Stimulated activated CD8-positive, alpha-beta memory T cell treated with anti-CD3 and anti-CD28 coated beads, Interleukin-4, amount 100 ng/mL, for 1 hour (primary cell): ENCODE results near the gene IGFBP4.

Source experiments
- DNase-seq, 2 donors: peaks; one replicate each; pipeline ENCODE4 v3.0.0-alpha.2; 2020; ENCODE audit warnings: low read depth in 2 of 2, low spot score in 1 of 2

The IGFBP4 gene

DNA sequence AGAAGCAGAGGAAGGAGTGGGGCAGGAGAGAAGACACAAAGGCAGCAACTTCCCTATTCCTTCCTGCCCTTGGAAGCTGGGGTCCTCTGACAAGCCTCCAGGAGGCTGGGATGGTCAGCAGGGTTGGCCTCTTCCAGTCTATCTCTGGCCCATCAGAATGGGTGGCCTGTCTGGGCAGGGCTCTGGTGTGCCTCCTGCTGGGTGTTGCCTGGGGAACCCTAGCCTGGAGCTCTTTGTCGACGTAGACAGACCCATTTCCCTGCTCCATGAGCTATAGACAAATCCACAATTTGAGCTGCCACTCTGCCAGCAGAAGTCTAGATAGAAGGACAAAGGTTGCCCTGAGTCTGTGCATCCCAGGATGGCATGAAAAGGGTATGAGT lies 11.4 kb downstream of the IGFBP4 start:
- no peak for DNase-seq

- DNase-seq, result no peak
Measured at GRCh38 chr17:40456396-40456951, 13.2 kb downstream of the IGFBP4 start.

DNA sequence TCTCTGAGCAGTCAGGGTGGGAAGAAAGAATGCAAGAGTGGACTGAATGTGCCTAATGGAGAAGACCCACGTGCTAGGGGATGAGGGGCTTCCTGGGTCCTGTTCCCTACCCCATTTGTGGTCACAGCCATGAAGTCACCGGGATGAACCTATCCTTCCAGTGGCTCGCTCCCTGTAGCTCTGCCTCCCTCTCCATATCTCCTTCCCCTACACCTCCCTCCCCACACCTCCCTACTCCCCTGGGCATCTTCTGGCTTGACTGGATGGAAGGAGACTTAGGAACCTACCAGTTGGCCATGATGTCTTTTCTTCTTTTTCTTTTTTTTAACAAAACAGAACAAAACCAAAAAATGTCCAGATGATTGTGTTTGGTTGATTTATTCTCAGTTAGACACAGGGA lies 14.1 kb downstream of the IGFBP4 start:
- no peak for DNase-seq

DNA sequence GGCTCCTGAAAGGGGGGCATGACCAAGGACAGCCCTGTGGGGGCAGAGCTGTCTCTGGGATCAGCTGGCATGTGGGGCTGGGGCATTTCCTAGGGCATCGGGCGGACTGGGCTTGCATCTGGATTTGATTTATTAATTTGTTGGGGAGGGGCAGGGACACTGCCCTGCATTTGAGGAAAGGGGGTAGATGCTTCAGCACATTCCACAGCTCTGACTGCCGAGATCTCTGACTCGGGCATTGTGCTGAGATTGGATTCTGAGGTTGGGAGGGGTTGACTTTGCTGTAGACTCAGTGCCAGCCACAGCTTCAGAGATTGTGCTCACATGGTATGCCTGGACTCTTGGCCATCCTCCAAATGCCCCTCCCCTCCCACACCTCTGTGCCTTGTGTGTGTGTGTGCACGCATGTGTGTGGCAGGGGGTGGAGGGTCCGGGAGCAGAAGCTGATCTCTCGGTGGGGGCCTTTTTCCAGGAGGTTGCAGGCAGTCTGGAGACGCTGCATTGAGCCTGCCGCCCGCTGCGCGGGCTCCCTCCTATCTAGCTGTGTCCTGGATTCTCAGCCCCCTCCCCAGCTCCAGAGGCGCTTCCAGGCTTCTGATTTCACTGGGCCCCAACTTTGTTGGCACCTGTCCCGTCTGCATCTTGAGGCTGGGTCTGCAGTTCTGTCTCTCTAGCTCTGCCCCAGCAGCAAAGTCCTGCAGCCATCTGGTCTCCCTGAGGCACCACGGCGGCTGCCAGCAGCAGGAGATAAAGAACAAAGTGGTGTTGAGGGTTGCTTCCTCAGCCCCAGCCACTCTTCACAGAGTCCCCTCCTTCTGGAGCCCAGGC lies 14.9 kb downstream of the IGFBP4 start:
- DNase-seq, result no peak

DNA sequence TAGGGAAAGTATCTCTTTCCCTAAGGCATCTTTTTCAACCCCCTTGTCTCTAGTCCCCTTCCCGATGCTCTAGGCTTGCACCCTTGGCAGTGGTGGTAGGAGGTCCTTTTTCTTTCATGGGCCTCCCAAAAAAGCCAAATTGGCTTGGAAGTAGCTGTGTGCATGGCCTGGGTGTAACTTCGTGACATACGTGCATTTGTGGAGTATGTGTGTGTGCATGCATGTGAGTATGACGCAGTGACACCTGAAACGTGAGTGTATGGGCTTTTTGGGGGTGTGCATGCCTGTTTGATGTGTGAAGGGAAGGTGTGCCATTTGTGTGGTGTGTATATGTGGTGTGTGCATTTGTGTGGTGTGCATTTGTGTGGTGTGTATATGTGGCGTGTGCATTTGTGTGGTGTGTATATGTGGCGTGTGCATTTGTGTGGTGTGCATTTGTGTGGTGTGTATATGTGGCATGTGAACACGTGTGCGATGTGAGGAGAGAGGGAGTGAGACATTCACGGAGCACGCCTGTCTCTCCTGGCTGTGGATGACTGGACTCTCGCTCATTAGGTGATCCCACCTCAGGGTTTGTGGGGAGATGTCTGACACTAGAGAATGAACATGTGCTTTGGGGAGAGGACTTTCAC lies 15.7 kb downstream of the IGFBP4 start:
- no peak for DNase-seq

DNA sequence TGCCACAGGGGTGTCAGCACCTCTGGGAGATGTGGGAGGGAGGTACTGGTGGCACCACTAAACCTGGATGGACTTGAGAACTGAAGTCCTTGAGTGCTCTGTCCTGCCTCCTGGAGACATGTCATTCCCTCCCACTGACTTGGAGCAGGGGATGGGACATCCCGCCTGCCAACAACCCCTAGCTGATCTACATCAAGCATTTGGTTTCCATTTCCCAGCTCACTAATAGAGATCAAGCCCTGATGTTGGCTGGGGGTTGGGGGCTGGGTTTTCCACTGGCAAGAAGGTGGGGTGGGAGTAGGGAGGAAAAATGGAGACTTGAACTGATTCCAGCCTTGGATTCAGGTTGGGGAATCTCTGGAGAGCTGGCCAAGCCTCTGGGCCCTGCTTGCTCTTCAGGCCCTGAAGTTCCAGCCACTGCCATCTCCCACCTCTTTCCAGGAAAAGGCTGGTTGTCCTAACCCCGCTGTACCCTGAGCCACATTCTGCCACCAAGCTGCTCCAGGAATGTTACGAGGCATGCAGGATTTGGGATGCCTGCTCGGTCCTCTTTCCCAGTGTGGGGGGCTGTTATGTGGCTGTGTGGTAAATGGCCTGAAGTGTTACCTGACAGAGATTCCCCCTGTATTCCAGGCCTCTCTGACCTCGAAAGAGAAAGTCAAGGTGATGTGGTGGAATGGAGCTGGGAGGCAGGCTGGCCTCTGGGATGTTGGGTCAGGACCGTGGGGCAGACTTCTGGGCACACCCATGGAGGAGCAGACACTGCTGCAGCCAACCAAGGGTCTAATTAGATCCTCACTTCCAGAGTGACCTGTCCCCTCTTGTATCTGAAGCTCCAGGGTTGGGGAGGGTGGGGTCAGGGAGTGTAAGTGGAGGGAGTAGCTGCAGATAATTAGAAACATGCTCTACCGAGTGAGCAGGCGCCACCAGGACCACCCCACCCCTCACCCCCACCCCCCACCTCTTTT lies 16.7 kb downstream of the IGFBP4 start:
- no peak for DNase-seq

DNA sequence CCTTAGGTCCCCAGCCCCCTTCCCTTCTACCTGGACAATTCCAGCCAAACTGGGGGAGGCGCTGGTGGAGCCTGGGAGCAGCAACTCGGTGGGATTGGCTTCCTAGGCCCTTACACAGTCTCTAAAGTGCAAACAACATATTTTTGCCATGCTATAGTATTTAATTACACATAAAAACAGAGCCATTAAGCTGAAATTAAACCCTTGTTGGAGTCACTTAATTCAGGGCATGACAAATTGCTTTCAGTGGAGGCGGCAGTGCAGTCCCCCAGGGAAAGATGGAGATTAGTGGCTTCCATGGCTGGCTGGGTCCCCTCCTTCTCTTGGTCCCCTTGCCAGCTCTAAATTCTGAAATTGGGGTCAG lies 17.3 kb downstream of the IGFBP4 start:
- no peak for DNase-seq

DNA sequence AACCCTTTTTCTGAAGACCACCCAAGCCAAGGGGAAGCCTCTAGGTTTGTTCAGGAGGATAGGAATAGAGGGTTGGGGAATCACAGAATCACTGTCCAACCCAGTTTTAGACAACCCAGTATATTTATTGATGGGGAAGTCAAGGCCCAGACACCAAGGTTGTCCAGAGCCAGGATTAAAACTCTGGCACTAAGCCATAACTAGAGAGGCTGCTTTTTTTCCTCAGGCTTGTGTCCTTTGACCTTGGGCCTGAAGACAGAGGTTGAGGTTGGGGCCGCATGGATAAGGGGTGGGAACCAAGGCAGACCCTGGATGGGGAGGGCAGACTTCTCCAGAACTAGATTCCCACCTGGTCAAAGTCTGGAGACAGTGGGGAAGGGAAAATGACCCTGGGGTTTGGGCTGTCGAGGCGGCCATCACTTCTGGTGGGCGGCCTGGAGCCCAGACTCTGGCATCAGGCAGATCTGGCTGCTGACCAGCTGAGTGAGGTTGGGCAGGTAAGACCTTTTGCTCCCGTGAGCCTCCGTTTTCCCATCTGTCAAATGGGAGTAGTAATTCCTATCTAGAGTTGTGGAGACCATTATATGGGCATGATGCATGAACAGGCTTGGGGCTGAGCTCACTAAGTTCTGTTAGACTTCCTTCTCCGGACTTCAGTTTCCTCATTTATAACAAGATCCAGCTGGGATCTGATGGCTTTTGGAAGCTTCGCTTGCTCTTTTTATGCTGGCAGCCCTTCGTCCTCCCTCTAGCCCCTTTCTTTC lies 17.9 kb downstream of the IGFBP4 start:
- no peak for DNase-seq

DNA sequence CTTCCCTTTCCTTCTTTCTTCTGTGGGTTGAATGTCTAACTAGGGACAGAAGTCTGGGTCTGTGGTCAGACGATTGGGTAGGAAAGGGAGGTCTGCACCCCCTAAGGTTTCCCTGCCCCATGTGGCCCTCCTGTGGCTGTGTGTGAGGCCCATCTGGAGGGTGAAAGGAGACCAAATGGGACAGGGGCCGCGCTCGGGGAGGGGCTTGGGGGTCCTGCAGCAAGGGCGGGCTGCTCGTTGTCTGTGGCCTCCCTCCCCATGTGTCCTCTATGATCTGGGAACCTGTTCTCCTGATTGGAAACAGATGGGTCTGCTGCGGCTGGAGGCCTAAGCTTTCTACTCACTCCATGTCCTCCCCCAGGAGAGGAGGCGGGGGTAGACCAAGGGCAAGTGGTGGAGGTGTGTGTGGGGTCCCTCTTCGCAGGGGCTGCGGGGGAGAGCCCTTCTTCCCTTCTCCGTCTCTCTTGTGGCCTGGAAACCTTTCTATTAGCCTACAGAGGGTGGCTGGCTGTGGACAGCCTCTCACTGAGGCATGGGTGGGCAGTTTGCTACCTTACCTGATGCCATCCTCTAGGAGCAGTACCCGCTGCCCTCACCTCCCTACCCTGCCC lies 18.6 kb downstream of the IGFBP4 start:
- DNase-seq, result no peak

- no peak for DNase-seq
Measured at GRCh38 chr17:40462343-40463121, 19.3 kb downstream of the IGFBP4 start.

DNA sequence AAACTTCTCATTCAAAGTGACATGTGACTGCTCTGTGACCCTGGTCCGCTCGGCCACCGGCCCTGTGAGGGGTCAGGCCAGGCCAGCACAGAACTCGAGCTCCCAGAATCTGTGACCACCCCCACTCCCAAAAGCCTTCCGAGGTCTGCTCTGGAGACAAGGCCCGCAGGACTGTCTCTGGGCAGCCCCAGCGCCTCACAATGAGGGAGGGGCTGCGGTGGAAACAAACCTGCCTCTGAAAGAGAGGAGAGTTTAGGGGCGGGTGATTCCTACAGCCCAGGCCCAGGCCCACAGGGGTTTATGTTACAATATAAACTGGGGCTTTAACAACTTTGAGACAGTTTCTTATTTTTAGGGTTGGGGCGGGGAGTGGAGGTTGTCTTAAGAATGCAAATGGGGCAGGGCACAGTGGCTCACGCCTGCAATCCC lies 19.9 kb downstream of the IGFBP4 start:
- DNase-seq, result no peak

GRCh38 chr17:40464392-40464855 lies 21.2 kb downstream of the IGFBP4 start:
- DNase-seq, result no peak

GRCh38 chr17:40466298-40466971 lies 23.2 kb downstream of the IGFBP4 start:
- no peak for DNase-seq

- DNase-seq, result no peak
Measured at GRCh38 chr17:40467281-40467867, 24.1 kb downstream of the IGFBP4 start.

GRCh38 chr17:40468560-40468959 lies 25.3 kb downstream of the IGFBP4 start:
- no peak for DNase-seq

DNA sequence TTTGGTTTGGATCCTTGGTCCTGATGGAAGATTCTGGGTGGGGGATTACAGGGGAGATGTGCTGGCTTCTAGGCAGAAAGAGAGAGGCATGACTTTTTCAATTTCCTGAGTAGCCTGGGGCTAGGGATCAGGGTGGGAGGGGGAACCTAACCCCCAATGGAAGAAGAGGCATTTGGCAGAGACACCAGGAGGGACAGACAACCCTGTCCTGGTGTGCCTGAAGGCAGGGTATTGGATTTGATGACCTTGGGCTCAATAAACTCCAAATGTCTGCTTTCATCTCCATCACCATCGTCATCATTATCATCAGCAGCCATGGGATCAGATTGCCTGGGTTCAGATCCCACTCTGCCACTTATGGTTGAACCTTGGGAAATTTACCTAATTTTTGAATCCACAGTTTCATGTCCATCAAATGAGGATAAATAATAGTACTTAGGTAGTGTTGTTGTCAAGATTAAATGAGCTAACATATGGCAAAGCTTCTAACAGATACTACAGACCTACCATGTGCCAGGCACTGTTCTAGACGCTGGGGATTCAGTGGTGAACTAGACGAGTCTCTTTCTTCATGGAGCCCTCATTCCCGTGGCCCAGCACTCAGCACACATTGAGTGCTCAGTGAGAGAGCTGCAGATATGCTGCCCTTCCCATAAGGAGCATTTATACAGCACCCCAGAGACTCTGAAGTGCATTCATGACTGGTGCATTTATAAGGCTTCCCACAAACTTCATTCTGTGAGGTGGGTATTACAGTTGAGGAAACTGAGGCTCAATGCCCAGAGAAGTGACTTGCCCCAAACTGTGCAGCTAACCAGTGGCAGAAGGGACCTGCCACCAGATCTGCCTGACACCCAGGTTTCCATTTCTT lies 26.8 kb downstream of the IGFBP4 start:
- DNase-seq, result no peak
